Measurements from ENCODE around the gene ATXN7.

ATXN7 gene

DNA sequence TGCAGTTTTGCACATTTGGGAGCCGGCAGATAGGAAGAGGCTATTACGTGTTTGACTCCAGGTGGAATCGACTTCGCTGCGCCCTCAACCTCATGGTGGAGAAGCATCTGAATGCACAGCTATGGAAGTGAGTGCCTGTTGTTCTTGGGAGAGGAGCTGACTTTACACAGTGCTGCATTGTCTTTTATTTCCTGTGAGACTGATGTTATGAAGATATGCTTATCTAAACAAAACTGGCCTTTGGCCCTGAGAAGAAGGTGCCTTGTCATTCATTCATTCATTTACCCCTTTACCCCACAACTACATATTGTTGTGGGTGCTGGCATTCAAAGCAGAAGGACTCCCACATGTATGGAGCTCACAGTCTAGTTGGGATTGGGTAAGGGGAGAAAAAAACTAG lies 127.1 kb downstream of the ATXN7 start:
- DNase-seq = no peak

DNA sequence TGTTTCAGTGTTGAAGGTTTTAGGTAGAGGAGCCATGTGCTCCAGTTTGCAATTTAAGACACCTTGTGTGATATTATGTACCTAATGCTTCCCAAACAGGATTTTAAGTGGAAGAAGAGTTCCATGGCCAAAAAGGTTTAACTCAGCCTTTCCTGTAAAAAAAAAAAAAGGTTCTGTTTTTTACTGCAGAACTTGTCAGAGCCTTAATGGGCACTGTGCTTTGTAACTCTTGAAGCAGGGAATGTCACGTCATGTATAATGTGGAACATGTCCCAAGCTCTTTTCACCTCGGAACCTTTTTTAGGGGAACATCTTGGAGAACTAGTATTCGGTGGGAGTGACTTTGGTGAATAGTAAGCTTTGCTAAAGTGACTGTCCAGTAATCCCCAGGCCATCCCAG lies 128.0 kb downstream of the ATXN7 start:
- no peak for DNase-seq

DNA sequence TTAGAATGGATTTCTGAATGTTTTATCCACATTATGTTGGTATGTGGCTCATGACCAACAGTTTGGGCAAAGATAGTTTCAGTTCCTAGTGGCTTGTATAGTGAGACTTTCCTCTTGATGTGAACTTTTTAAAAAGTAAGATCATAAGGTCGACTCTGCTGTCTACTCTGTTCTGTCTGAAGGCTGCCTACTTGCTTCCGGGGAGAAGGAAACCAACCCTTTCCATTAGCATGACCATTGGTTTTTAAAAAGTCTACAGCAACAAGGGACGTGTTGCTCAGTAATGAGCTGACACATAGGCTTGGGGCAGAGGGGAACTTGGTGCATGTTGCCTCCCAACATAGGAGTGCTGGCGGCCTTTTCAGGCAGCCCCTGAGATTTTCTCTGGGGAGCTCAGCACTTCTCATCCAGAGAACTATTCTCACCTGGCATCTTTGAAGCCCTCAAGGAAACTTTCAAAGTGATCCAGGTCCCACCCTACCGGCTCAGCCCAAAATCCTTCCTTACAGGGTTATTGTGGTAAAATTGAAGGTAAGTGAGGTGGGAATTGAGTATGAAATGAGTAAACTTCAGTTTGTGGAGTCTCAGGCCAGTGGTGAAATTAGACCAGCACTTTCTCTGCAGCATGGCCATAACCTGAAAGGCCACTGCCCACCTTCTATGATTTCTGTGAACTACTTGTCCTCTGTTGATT lies 129.0 kb downstream of the ATXN7 start:
- DNase-seq = no peak

DNA sequence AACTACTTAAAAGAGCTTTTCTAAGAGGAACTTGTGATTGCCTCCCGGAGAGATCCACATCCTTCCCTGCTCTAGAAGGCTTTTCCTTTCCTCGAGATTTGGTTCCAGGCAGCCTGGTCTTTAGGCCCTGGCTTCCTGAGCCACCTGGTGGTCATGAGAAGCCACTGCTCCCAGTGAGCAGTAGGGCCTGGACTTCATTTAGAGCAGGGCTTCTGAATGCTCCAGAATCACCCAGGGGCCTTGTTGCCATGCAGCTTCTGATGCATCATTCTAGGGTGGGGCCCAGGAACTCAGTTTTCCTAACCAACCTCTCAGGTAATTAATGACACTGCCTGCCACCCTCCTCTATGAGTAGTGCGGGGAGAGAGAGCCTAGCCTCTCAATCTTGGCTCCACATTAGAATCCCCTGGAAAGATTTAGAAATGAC lies 130.0 kb downstream of the ATXN7 start:
- DNase-seq = peak; percentile 82

DNA sequence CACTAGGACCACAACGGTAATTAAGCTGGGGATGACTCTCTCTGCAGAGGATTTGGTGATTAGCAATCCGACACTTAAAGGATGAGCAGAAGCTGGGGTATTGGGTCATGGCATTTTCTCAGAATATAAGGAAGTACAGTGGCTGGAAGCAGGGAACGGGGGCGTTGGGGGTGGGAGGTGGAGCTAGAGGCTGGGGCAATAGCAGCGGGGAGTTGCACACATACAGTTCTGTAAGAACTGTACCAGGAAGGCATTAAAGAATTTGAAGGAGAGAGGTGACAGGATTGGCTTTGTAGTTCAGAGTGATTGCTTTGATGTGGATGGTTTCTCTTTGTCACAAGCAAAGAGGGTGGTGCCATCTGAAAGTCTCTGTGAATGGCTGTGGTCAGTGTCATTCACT lies 131.4 kb downstream of the ATXN7 start:
- DNase-seq = no peak

DNA sequence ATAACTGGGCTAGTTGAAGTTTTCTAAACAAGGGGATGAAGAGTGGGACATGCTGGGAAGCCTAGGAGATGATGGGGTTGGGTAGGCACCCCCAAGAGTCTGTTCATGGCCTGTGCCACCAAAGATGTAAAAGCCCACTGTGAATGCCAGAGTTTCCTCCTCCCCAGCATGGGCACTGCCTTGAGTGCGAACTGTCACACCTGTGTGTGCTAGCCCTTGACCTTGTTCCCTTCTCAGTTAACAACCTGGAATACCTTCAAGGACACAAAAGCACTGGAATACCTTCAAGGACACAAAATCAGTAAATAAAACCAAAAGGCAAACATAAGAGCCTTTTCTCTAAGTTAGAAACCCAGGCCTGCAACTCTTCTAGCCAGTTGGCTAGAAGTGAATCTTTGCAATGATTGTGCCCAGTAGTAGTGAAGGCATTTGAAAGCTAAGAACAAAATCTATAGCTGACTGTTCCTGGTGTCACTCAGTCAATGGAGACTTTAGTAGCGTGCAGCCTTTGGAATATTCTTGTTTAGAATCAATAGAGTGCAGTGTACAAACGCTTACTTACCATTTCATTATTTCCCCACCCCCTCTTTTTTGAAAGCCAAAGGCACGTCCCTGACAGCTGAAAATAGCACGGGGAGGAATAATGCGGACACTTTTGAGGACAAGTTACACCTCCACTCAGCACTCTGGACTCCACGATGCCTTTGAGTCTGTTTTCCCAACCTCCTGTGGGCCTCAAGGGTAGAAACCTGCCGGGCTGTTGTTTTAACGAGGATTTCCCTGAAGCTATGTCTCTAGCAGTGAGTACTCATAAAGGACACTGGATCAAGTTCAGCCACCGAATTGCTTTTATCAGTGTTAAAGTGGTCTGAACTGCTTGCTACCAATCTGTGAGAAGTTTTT lies 135.4 kb downstream of the ATXN7 start:
- no peak for DNase-seq

DNA sequence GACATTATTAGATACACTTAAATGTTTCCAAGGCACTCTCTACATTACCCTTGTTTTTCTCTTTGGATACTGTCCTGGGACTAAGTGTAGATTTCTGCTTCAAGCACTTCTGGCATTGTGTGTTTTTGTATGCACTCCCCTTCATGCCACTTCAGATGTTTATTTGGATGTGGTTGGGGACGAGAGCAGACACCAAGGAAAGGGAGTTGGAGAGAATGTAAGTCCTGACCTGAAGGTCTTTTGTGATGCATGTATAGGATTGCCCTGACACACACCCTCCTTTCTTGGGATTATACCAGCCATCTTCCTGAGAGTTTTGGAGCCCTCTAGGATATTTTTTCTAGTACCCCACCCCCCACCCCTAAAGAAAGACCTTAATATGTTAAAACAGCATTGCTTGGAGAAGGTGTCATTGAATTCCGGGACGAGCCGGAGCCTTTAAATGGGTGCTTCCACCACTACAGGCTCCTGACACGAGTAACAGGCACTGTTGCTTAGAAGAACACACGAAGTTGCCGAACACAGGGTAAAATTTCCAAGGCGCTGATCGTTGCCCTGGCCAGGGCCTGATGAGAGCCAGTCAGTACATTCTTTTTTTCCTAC lies 136.9 kb downstream of the ATXN7 start:
- DNase-seq = no peak

DNA sequence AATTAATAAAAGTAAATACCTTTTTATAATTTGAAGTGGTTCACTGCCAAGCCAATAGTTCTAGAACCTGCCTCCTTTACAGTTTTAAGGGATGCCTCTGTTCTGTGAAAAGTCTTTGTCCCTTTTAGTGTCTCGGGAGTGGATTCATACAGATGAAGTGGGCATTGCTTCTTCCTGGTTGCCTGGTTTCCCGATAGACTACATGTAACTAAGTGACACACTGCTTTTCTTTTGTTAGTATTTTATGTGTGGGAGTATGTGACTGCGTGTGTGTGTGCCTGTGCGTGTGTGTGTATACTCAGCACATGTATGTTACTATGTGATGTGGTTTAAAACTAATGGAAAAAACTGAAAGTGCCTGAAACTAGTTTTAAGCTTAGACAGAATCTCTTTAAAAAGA lies 138.6 kb downstream of the ATXN7 start:
- DNase-seq = no peak

DNA sequence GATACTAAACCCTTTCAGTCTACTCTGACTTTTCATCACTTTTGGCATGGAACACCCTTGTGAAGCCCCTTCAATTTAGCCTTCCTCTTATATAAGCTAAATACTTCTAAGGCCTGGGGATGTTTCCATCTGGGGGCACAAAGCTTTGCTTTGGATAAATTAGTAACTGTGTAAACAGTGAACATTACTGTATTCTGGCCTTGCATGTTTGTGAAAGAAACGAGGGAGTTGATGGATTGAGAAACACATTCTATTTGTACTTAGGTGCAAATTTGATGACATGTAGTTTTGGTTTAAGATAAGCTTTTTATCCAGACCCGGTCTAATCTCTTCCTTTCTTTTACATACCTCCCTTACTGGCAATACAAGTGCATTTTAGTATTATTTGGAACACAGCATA lies 139.9 kb downstream of the ATXN7 start:
- DNase-seq = no peak

DNA sequence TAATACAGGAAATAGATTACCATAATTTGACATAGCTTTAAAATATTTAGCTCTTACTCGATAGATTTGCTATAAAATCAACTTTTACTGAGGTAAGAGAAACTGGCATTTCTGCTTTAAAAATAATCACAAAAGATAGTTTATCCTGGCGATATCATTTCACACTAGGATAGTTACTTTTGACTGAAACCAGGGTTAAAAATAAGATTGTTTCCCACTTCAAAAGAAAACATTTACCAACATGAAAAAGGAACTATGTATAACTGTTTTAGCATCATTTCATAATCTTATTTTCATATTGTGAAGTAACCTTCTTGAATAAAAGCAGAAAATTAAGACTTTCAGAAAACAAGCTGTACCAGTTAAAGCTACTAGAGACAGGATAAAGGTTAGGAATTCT lies 144.3 kb downstream of the ATXN7 start:
- DNase-seq = no peak

DNA sequence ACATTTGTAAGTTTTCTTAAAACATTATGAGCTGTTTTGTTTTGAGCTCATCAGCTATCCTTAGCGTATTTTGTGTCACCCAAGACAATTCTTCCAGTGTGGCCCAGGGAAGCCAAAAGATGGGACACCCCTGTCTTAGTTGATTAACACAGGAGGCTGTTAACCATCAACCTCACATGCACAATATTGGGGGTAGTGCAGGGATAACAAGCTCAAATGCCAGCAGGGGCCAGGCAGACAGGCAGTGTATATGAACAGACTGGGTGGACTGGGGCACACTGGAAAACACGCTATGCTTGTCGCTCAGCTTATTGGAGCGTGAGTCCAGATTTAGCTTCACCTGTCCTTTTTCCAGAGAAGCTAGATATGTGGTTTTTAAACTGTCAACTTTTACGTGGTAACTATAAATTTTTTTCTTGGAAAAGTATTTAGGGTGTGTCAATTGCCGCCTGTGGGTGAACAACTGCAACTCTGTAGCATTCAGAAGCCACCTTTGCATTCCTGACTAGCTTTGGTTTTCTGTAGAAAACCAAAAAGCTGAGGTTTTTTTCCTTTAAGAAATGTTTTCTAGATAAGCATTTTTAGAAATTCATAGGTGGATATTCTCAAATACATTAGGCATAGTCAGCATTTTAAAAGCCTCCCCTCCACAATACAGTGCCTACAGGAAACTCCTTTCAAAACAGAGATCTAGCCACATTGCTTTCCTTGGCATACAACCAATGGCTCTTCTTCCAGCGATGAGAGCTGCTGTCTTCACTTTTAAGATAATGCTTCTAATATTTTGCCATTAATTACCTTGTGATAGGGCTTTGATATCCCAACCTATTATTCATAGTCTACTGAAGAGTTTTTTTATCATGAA lies 145.1 kb downstream of the ATXN7 start:
- no peak for DNase-seq

DNA sequence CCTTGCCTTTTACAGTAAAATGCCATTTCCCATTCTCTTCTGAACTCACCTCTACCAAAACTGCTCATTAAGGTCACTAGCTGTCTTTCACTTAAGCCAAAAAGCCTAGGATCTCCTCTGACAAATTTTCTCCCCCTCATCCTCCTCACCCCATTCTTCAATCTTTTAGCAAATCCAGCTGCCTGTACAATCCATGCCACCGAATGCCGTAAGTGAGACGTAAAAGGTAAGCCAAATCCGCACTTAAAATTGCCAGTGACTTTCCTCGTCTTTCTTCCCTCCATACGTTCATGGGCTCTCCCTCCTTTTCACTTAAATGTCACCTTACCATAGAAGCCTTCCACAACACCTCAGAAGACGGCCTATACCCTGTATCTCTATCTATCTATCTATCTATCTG lies 145.9 kb downstream of the ATXN7 start:
- no peak for DNase-seq

DNA sequence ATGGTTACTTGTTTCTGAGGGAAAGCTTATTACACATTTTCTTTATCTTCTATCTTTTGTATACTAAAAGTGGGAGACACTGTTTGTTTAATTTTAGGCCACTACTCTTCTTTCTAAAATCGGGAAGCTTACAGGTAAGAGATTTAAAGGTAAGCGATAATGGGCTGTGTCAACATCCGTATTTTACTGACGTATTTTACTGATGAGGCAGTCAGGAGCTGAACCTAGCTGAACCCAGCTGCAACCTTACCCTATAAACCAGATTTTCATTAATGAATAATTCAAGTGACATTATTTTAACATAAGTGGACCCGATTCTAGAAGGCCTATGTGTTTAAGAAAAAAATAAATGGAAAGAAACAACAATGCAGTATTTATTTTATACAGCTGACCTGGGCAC lies 146.5 kb downstream of the ATXN7 start:
- no peak for DNase-seq

DNA sequence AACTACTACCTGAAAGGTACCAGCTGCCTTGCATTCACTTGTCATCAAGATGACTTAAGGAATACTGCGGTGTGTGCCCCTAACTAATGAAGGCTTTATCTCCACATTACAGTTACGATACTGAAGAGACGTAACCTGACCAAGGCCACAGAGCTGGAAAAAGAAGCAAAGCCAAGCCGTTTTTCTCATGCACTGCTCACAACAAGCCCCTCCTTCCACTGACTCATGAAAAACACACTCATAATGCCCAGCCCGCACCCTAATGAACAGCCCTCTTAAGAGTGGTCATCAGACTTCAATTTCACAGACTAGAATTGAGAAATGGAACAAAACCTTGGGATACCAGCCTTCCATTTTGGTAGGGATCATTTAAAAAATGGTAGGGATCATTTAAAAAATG lies 148.0 kb downstream of the ATXN7 start:
- DNase-seq = no peak

DNA sequence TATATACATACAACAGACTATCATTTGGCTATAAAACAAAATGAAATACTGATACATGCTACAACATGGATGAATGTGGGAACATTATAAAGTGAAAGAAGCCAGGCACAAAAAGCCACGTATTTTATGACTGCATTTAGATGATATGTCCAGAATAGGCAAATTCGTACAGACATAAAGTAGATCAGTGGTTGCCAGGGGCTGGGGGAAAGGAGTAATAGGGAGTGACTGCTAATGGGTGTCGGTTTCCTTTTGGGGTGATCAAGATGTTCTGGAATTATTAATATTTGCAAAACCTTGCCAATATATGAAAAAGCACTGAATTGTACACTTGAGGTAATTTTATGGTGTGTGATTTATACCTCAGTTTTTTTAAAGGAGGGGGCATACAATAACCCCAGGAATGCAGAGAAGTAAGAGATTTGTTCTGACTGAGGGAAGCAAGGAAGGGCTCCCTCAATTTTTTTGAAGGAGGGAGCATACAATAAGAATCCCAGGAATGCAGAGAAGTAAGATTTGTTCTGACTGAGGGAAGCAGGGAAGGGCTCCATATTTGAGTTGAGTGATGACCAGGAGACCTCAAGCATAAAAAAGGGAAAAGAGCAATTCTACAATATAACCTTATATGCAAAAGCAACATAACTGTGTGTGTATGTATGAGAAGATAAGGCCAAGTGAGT lies 153.4 kb downstream of the ATXN7 start:
- no peak for DNase-seq

DNA sequence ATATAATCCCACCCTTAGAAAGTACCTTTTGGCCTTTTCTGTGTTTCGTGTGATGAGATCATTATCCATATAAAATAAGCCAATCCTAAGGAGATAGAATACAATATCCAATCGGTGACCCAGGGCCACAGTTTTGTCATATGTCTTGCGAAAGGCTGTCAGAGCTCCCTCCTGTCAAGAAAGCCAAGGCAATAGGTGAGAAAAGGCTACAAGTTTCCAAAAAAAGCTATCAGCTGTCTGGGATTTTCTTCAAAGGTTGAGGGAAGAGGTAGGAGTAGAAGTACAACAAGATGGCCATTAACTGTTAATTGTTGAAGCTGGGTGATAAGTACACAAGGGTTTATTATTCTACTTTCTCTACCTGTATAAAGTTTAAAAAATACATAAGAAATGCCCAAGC lies 155.6 kb downstream of the ATXN7 start:
- no peak for DNase-seq

DNA sequence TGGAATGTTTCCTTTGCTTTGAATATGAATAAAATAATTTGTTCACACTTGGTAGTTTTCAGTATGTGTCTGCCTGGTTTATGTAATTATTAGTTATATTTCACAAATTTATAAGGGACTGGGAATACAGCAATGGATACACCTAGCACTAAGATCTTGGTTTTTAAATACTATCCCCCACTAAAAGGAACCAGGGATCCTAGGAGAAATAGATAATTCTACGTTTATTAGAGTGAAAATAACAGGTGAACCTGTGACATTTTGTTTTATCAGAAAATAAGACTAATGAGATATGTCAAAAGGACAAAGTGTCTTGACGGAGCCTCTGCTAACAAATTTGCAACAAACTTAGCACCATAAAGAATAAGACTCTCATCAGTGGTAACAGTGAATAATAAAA lies 156.2 kb downstream of the ATXN7 start:
- DNase-seq = no peak

DNA sequence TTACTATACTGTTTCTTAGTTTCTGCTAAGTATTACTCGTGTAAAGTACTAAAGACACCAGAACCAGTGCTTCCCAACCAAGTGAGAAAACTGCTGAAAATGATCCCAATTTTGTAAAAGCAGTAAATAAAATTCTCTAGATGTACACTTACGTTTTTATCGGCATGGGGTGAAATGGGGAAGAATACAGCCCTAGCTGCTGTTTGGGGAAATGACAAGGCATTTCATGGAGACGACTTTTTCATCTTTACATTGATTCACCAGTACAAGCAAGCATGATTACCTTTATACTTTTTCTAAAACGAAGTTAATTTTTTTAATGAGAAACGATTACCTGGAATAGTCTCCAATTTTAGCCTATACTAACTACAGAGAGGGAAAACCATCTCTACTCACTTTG lies 158.3 kb downstream of the ATXN7 start:
- no peak for DNase-seq

DNA sequence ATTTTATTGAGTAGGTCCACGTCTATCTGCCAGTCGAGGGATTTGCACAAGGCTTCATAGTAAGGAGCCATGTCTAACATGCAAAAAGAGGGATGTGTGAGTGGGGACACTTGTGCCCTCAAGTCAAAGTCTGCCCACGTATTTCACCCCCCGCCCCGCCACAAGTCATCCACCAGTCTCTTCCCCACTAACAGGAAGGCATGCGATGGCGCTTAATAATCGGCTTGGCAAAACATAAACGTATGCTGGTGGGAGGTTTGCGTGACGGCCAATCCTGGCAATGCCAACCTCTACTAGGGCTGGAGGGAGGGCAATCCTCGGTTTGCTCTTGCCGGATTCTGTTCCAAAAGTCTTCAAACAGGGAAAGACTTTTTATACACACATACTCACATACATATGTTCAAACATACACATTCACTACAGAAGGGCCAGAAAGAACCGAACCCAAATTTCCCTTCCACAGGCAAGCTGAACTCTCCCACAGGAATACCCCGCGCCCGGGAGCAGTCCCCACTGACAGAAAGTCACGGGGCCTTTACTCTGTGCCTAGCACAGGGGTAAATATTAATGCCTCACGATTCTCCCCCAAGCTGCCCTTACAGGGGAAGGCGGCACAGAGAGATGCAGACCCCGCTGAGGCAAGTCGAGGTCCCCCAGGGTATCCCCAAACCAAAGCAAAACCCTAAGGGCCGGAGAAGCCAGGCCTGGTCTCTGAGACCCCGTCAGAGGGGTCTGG lies 159.0 kb downstream of the ATXN7 start:
- peak; percentile 30 for DNase-seq

DNA sequence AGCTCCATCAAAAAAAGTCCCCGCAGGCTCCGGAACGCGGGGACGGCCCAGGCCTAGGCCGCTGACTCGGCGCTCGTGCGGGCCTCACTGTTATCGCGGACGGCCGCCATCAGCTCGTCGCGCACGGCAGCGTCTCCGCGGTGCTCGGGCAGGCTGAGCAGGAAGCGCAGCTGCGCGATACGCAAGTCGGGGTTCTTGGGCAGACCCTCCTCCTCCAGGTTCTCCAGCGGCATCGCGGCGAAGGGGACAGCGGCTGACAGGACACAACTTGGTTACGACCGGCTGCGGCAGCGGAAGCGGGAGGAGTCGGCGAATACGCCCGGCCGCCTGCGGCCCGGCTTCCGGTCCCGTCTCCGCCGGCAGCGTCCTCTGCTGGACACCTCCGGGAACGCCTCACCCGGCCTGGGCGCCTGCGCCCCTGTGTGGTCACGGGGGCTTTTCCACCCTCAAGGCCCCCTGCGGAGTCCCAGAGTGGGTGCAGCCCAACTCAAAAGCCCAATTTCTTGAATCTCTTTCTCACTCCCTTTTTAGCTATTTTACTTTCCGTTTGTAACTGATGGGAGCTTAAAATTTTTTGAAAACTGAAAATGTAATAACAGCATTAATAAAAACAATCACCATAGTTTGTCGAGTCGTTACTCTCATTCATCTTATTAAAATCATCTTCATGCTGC lies 159.7 kb downstream of the ATXN7 start, which contains the start of gene PSMD6:
TSS of gene PSMD6 (minus strand) at position 308 of the 674 bp plus-strand sequence. CDS start at position 233, 75 bp downstream.
- peak; percentile 93 for DNase-seq

DNA sequence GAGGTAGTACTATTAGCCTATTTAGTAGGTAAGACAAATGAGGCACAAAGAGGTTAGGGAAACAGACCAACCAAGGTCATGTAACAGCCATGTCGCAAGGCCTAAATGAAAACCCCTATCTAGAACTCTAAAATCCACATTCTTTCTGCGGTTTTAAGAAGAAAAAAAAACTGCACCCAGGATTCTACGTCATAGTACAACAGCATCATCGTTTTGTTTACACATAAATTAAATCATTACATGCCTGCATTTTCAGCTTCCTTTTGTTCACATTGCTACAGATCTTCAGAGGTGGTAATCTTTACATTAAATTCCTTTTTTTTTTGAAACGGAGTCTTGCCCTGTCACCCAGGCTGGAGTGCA lies 160.2 kb downstream of the ATXN7 start:
- no peak for DNase-seq

All from femur (tissue), 1 donor.